Measurements from ENCODE around the gene ASB18. TPM values are rescaled to one million over a fixed set of nuclear protein-coding genes. Genes with fewer than 3 reads are reported as not detected.

The ASB18 gene
- total RNA-seq, 1 experiment from 2014 or later: not detected

- DNase-seq: no peak
- no peaks in the 10 kb centered on the region for H3K27me3 ChIP-seq (replicated peaks; ENCODE audit: control insufficient read depth, insufficient read depth, low read length)
- H3K36me3 ChIP-seq (ENCODE audit: control insufficient read depth, insufficient read depth, low read length): no peaks in the 10 kb centered on the region
- ChIA-PET POLR2A (no interaction called here), CTCF (no interaction called here)
- intact Hi-C loops (cut with micrococcal nuclease; ENCODE audit: unreplicated experiment): no loop called here
- H3K27me3 Mint-ChIP-seq (ENCODE audit: insufficient read depth, unreplicated experiment): peaks cover 3% of the 10 kb centered on the region
- TF ChIP-seq, protein P1, sequence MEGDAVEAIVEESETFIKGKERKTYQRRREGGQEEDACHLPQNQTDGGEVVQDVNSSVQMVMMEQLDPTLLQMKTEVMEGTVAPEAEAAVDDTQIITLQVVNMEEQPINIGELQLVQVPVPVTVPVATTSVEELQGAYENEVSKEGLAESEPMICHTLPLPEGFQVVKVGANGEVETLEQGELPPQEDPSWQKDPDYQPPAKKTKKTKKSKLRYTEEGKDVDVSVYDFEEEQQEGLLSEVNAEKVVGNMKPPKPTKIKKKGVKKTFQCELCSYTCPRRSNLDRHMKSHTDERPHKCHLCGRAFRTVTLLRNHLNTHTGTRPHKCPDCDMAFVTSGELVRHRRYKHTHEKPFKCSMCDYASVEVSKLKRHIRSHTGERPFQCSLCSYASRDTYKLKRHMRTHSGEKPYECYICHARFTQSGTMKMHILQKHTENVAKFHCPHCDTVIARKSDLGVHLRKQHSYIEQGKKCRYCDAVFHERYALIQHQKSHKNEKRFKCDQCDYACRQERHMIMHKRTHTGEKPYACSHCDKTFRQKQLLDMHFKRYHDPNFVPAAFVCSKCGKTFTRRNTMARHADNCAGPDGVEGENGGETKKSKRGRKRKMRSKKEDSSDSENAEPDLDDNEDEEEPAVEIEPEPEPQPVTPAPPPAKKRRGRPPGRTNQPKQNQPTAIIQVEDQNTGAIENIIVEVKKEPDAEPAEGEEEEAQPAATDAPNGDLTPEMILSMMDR (IDR thresholded peaks at IDR 0.05; ENCODE audit: insufficient read depth in 1 of 2, low read depth in 1 of 2, low read length in 1 of 2, severe bottlenecking in 1 of 2, unreplicated experiment in 1 of 2): no peak
- H3K36me3 Mint-ChIP-seq (ENCODE audit: insufficient read depth, unreplicated experiment): no peaks in the 10 kb centered on the region
- no peaks in the 10 kb centered on the region for H3K9me3 ChIP-seq
- H3K4me1 ChIP-seq: no peaks in the 10 kb centered on the region
- BruUV-seq (replicated peaks): no TSS peak
- no peaks in the 10 kb centered on the region for H3K4me1 Mint-ChIP-seq (ENCODE audit: low read depth, unreplicated experiment)
- H3K4me3 Mint-ChIP-seq (ENCODE audit: unreplicated experiment): no peak overlapping the region
- no peak overlapping the region for H3K27ac Mint-ChIP-seq (ENCODE audit: unreplicated experiment)
- H3K9me3 Mint-ChIP-seq (ENCODE audit: unreplicated experiment): no peaks in the 10 kb centered on the region
- H3K4me3 ChIP-seq (ENCODE audit: low read depth, low read length): no peak overlapping the region
These were observed 23.8 kb downstream of the ASB18 start for GRCh38 chr2:236240228-236240990.

DNA sequence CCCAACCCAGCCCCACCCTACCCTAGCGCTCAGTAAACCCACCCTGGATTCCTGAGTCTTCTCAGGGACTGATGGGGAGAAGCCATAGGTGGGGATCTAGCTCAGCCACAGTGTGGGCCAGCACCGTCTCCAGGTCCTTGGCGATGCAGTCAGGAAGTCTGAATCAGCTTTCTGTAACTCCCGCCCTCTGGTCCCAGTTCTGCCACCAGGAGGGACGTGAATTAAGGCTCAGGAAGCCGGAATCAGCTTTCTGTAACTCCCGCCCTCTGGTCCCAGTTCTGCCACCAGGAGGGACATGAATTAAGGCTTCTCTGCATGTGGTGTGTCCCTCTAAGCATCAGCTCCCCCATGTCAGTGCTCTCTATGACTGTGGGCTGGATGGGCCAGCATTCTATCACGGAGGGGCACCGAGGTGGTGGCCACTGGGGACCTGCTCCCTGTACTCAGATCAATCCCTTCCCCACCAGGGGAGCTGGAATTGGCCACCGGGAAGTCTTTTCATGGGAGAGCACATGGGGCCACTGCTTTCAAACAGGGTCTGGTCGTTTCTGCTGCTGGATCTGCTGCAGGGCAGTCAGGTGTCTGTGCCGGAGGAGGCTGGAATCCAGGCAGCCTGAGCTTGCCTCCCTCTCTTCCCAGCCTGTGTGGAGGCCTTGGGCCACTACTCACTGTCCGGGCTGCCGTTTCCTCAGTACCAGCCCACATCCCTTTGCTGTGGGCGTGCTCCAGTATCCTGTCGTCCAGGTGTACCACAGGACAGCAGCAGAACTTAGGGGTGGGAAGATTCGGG, 24.7 kb downstream of the ASB18 start:
- intact Hi-C loops (cut with micrococcal nuclease; ENCODE audit: unreplicated experiment): no loop called here
- POLR2A ChIA-PET: no interaction called here

GRCh38 chr2:236238751-236239150, 25.5 kb downstream of the ASB18 start:
- ChIA-PET POLR2A (no interaction called here), CTCF (no interaction called here)
- Histone ChIP-seq H3K4me3 (ENCODE audit: low read depth, low read length) (no peak overlapping the region), H3K4me1 (no peaks in the 10 kb centered on the region), H3K27me3 (replicated peaks; ENCODE audit: control insufficient read depth, insufficient read depth, low read length) (no peaks in the 10 kb centered on the region), H3K36me3 (ENCODE audit: control insufficient read depth, insufficient read depth, low read length) (no peaks in the 10 kb centered on the region), H3K9me3 (no peaks in the 10 kb centered on the region)
- intact Hi-C loops (cut with micrococcal nuclease; ENCODE audit: unreplicated experiment): no loop called here
- no peak overlapping the region for H3K27ac Mint-ChIP-seq (ENCODE audit: unreplicated experiment)
- no peaks in the 10 kb centered on the region for H3K36me3 Mint-ChIP-seq (ENCODE audit: insufficient read depth, unreplicated experiment)
- TF ChIP-seq, protein P1 (IDR thresholded peaks at IDR 0.05; ENCODE audit: insufficient read depth in 1 of 2, low read depth in 1 of 2, low read length in 1 of 2, severe bottlenecking in 1 of 2, unreplicated experiment in 1 of 2): no peak
- no peak for DNase-seq
- H3K4me3 Mint-ChIP-seq (ENCODE audit: unreplicated experiment): no peak overlapping the region
- BruUV-seq (replicated peaks): no TSS peak
- H3K9me3 Mint-ChIP-seq (ENCODE audit: unreplicated experiment): no peaks in the 10 kb centered on the region
- H3K27me3 Mint-ChIP-seq (ENCODE audit: insufficient read depth, unreplicated experiment): peaks cover 5% of the 10 kb centered on the region
- H3K4me1 Mint-ChIP-seq (ENCODE audit: low read depth, unreplicated experiment): no peaks in the 10 kb centered on the region

More for the DNA sequence above, 24.7 kb downstream of the ASB18 start:
- Mint-ChIP-seq H3K4me1 (ENCODE audit: low read depth, unreplicated experiment) (no peaks in the 10 kb centered on the region), H3K9me3 (ENCODE audit: unreplicated experiment) (no peaks in the 10 kb centered on the region), H3K4me3 (ENCODE audit: unreplicated experiment) (no peak overlapping the region), H3K27me3 (ENCODE audit: insufficient read depth, unreplicated experiment) (peaks cover 4% of the 10 kb centered on the region), H3K27ac (ENCODE audit: unreplicated experiment) (no peak overlapping the region), H3K36me3 (ENCODE audit: insufficient read depth, unreplicated experiment) (no peaks in the 10 kb centered on the region)
- Histone ChIP-seq H3K4me3 (ENCODE audit: low read depth, low read length) (no peak overlapping the region), H3K9me3 (no peaks in the 10 kb centered on the region), H3K27me3 (replicated peaks; ENCODE audit: control insufficient read depth, insufficient read depth, low read length) (no peaks in the 10 kb centered on the region), H3K4me1 (no peaks in the 10 kb centered on the region), H3K36me3 (ENCODE audit: control insufficient read depth, insufficient read depth, low read length) (no peaks in the 10 kb centered on the region)
- TF ChIP-seq, protein P1 (IDR thresholded peaks at IDR 0.05; ENCODE audit: insufficient read depth in 1 of 2, low read depth in 1 of 2, low read length in 1 of 2, severe bottlenecking in 1 of 2, unreplicated experiment in 1 of 2): no peak
- DNase-seq: no peak
- CTCF ChIA-PET: no interaction called here
- BruUV-seq (replicated peaks): no TSS peak
